ENCODE measurements around the gene GPR55.

- TF ChIP-seq CTCF (IDR thresholded peaks at IDR 0.05; ENCODE audit: low read length) (no peak), EZH2 (IDR thresholded peaks at IDR 0.05; ENCODE audit: borderline replicate concordance, low read length) (no peak)
Measured at GRCh38 chr2:230957756-230958391, 32.8 kb upstream of the GPR55 start.
